GM12874 (cell line): ENCODE data around the gene THTPA.

Experiments
- CTCF ChIP-seq: IDR thresholded peaks from 2 replicates; pipeline ENCODE4 v1.5.1; 2011; ENCODE audit warnings: low read depth, mild to moderate bottlenecking, control low read depth, low read length, moderate library complexity; ENCODE audit not compliant: insufficient read depth

The THTPA gene

DNA sequence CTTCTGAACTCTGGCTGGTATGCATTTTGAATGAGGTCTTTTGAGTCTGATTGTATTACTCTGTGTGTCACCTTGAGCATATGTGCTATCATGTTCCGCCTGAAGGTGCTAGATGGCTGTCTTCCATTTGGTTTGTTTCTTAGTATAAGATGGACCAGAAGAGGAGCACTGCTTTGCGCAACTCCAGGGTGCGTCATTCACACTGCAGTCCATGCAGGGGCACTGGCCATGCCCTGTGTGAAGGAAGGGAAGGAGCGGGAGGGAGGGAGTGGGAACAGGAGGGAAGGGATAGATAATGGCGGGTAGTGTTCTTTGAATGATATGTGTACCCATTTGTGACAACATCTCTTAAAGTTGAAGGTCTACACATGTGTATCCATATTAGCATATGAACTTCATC is 12.7 kb upstream of the THTPA start:
- no peak for TF ChIP-seq CTCF

DNA sequence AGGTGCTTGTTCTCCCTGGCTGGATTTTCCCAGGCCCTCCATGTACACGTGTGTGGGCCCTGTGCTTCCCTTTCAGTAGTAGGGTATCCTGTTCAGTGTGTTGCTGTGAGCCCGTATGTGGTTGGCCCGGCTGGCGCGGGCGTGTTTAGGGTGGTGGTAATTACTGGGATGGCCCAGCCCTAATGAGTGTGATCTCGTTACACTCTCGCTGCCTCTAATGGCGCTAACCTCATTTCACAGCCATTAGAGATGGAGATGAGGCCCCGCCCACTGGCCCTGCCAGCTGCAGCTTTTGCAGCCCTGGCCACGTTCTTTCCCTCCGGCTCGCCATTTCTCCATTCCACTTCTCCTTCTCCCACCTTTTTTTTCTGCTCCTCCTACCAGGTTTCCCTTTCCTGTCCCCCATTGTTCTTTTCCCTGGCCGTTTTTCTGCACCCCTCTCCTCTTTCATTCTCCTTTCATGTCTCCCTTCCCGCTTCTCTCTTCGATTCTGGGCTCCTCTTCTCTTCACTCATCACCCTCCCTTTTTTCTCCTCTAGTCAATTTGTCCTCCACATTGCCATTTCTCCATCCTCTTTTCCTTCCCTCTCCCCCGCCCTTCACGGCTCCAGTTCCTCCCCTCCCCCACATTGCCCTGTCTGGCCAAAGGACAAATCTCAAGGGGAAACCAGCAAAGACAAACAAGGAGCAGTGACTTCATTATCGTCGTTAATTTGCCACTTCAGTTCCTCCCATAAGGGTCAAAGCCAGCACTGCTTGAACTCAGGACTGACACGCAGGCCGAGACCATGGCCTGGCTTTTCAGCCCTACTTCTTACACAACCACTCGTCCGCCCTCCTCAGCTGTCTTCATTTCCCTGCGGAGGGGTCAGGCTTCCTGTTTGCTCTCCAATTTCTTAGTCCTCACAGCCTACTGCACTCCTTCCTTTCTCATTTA is 11.3 kb upstream of the THTPA start:
- no peak for TF ChIP-seq CTCF

DNA sequence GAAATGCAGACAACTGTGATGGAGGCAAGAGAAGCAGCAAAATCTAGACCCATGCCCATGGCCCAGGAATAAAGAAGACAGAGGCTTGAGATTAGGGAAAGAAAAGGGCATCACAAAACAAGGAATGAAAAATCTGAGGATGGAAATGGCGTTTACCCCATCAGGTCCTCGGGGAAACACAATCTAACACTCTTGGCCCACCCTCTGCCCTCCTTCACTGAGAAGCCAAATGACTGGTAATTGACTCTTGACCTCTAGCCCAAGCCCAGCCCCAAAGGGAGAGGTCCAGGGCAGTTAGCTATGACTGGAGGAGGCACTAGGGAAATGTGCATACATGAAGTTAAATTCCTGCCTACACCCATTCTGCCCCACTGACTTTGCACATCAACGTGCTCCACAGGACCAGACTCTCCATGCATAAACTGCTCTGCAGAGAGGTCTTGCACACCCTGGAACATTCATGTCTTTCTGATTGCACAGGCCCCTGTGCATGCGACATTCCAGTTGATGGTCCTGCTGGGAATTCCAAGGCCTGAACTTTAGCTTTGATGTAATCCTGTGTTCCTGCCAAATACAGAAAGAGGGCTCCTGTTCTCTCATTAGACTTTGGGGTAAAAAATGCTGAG is 10.2 kb upstream of the THTPA start:
- no peak for TF ChIP-seq CTCF

GRCh38 chr14:23546450-23547035 is 9.5 kb upstream of the THTPA start:
- no peak for TF ChIP-seq CTCF

- no peak for TF ChIP-seq CTCF
Measured at GRCh38 chr14:23547924-23548323, 8.1 kb upstream of the THTPA start.

DNA sequence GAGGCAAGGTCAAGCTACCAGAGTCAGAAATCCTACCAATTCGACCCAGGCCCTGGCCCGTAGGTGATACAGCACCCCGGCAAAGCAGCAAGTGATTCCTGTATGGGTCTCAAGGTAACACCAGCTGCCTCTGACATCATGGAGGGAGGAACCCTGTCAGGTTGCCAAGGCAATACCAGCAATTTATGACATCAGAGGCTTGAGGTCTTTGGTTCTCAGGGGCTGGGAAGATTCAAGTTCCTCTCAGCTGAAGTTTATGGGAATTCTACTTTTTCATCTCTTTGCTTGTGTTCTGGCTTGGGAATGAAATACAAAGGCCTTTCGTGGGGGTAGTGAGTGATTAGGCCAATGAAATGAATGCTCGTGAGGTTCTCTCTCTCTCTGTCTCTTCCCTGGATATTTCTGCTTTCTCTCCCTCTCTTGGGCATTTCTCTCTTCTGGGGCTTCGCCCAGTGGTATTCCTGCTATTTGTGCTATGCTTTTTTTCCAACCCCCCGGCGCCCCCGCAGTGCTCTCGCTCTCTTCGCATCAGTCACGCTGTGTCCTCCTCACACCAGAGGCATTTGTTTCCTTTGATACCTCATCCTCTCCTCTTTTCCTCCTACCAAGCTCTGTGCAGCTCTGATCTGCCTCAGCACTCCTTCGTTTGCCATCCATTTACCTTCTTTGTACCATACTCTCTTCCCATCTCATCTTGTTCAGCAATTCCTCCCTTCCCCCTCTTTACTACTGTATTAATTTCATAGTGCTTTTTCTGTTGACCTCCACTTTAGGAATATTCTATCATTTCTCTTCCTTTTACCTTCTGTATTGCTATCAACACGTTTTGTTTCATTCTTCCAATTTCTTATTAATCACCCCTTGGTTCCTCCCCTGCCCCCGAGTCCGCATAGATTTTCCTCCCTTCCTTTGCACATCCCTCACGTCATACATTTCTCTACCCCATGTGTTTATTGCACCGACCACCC is 7.4 kb upstream of the THTPA start:
- TF ChIP-seq CTCF = no peak
